Mammary epithelial cell (primary cell): ENCODE measurements around the gene SRGAP3.
"Not testable (repeated sequence)": the region's sequence is repeated elsewhere in the genome, so short reads cannot be mapped to it uniquely, and the experiment has no call there.

Source experiments
- EZH2 ChIP-seq: IDR thresholded peaks from 2 replicates; pipeline ENCODE4 v1.6.1; 2012; ENCODE audit warnings: low read length, inconsistent platforms, borderline replicate concordance
- TF ChIP-seq, protein P1 (sequence below), 2 donors: IDR thresholded peaks in 1 of 2; conservative IDR thresholded peaks in 1 of 2; 2 replicates each; pipeline ENCODE4 v1.5.1; 2011 to 2012; ENCODE audit warnings: inconsistent platforms in 2 of 2, low read length in 2 of 2, mild to moderate bottlenecking in 2 of 2, control low read depth in 1 of 2, low read depth in 1 of 2; ENCODE audit not compliant: insufficient read depth in 1 of 2; ENCODE audit errors: extremely low read depth in 1 of 2

DNA sequence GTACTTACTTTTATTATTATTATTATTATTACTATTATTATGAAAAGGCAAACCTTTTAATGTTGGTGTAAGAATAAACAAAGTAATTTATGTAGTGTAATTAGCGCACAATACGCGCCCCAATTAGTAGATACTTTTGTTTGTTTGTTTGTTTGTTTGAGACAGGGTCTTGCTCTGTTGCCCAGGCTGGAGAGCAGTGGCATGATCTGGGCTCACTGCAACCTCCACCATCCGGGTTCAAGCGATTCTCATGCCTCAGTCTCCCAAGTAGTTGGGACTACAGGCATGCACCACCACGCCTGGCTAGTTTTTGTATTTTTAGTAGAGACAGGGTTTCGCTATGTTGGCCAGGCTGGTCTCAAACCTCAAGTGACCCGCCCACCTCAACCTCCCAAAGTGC lies 32.1 kb upstream of the SRGAP3 start:
- TF ChIP-seq, protein P1, sequence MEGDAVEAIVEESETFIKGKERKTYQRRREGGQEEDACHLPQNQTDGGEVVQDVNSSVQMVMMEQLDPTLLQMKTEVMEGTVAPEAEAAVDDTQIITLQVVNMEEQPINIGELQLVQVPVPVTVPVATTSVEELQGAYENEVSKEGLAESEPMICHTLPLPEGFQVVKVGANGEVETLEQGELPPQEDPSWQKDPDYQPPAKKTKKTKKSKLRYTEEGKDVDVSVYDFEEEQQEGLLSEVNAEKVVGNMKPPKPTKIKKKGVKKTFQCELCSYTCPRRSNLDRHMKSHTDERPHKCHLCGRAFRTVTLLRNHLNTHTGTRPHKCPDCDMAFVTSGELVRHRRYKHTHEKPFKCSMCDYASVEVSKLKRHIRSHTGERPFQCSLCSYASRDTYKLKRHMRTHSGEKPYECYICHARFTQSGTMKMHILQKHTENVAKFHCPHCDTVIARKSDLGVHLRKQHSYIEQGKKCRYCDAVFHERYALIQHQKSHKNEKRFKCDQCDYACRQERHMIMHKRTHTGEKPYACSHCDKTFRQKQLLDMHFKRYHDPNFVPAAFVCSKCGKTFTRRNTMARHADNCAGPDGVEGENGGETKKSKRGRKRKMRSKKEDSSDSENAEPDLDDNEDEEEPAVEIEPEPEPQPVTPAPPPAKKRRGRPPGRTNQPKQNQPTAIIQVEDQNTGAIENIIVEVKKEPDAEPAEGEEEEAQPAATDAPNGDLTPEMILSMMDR (conservative IDR thresholded peaks at IDR 0.05 in 1 of 2, IDR thresholded peaks at IDR 0.05 in 1 of 2; ENCODE audit: extremely low read depth in 1 of 2, insufficient read depth in 1 of 2, low read depth in 1 of 2, low read length in 2 of 2): not testable (repeated sequence)
- TF ChIP-seq EZH2: not testable (repeated sequence)
